Activated CD4-positive, alpha-beta T cell treated with anti-CD3 and anti-CD28 coated beads for 4 hours (primary cell): ENCODE results near the gene UVRAG.

ENCODE experiments used
- DNase-seq, 2 donors: peaks; one replicate each; pipeline ENCODE4 v3.0.0-alpha.2; 2020

Gene UVRAG

DNA sequence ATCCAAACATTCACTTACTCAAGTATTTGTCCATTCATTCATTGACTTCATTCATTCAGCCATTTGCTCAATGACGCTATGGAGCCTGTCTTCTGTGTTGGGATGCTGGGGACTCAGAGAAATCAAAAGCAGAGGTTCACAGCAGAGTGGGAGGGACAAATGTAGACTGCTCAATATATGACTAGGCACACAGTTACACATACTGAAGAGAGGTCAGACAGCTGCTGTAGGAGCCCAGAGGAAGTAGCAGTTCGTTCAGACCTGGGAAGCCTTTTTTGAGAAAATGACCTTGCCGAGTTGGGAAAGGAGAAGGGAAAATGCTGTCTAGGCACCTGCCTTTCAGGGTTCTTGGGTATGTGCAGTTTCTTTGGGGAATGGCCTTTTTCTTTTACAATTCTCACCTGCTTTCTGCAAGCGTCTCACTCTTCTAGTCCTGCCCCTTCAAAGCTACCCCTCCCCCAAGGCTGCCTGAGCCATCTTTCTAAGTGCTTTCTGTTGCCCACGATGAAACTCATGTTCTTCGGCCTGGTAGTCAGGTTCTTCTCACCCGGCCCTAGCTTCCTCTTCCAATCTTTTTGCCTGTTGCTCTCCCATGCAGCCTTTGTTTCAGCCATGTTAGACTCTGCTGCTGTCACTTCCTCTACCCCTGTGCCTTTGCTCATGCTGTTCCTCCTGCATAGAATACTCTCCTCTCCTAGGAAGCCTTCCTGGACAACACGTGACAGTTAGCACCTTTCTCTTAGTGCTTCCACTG, 4.2 kb upstream of the UVRAG start:
- DNase-seq = no peak

DNA sequence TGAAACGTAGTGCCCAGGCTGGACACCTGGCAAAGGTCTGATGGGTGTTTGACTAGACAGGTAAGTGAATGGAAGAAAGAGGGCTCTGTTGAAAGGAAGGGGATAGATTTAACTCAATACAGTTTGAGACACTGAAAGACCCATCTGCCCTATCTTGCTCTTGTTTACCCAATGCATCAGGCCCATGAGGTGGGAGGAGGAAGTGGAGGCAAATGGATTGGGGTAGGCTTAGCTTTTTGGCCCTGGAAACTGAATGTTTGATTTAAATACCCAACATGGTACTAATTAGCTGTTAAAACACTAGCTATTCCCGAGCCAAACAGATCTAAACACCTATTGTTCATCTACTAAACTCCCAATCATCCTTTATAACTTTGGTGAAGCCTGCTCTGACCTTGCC, 3.5 kb upstream of the UVRAG start:
- DNase-seq = no peak

DNA sequence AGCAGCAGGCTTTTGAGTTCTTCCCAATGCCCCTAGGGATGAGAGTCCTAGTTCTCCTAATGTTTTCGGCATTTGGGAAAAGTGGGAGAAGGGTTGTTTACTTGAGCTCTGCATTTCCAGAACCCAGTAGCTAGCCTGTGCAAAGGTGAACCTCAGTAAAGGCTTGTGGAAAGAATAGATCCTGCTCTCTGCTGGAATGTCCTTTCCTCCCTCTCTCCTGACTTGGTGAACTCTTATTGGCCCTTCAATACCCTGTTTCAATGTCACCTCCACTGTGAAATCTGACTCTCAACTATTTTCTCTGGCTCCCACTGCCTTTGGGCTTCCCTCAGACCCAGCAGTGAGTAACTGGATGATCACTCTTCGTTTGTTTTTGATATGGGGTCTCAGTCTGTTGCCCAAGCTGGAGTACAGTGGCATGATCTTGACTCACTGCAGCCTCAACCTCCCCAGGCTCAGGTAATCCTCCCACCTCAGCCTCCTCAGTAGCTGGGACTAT, 2.4 kb upstream of the UVRAG start:
- no peak for DNase-seq

DNA sequence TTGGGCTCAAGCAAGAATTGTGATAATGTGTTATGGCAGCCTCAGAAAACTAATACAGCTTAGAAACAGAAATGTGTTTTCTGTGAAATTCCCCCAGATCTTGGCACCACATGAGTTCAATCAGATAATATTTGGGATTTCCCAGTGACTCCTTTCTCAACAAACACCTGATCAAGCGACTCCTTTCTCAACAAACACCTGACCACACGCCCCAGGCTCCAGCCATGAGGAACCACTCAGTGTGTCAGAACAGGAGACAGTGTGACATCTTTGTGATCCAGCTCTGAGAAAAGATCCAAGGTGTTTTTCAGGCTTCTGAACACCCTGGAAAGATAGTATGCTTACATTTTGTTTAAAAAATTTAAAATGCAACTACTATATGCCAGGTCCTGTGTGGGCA, 1.9 kb upstream of the UVRAG start:
- no peak for DNase-seq

- DNase-seq = no peak
Measured at GRCh38 chr11:75813622-75814039, 1.4 kb upstream of the UVRAG start.

DNA sequence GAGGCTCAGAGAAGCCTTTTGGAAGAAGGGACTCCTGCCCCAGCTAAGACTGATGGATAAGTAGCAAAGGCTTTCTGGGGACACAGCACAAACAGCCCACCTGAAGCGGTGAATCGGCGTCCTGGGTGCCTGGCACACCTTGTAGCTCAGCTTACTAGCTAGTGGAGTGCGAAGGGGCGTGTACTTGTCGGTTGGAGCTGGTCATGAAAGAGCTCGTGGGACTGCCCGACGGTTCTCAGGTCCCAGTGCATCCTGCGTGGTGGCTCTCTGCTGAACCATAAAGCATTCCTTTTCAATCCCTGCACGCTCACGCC, 690 bp upstream of the UVRAG start:
- DNase-seq = no peak

DNA sequence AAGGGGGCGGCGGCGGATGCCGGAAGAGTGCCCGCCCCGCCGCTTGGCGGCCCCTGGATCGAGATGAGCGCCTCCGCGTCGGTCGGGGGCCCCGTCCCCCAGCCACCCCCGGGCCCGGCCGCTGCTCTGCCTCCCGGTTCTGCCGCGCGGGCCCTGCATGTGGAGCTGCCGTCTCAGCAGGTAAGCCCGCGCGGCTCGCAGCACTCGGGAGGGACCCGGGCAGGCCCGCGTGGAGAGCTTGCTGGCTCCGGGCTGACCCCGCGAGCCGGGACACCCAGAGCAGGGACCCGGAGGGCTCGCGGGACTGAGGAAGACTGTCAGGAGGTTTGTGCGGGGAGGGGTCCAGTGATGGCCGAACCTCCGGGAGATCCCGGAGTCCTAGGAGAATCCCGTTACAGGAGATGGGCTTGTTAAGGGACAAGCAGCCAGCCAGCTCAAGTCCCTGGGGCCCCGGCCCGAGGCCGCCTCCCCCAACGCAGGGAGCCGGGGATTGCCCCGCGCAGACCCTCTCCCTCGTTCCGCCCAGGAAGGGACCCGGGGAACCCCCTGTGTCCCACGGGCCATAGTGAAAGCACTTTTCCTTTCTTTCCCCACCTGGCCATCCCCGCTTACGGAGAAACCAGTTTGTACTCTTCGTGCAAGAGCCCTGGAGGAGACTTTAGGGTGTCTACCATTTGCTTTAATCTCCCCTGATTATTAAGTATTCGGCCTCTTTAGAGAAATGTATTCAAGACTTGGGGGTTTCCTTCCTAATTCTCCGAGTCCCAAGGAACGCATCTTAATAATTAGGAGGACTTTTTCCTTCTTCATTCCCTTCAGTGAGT, 547 bp downstream of the UVRAG start:
- peak; percentile 19 to 43 for DNase-seq

DNA sequence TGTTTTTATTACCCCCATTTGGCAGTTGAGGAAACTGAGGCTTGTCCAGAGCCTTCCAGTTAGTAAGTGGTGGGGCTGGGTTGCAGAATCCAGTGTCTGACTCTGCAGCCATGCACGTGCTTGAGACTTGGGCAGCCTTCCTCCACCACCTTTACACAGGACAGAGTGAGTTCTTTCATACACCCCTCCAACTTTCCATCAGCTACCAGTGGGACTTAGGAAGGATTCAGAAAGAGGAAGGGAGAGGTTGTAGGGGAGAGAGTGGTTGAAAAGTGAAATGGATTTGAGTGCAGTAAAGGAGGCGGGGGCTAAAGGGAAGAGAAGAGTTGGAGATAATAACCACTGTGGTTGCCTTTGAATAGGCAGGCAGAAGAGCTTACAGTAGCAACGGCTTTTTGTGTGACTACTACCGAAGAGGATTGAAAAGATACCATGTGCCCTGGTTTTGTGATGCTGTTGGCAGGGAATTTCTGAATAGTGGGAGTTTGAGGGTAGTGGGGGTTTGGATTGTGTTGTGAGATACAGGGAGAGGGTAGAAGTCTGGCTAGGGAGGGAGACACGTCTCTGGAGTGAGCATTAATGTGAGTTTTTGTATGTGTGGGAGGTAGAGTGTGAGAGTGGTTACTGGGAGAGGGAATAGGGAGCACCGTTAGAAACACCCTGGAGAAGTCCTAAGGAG, 1.7 kb downstream of the UVRAG start:
- DNase-seq = no peak

GRCh38 chr11:75820645-75821044, 5.6 kb downstream of the UVRAG start:
- no peak for DNase-seq

DNA sequence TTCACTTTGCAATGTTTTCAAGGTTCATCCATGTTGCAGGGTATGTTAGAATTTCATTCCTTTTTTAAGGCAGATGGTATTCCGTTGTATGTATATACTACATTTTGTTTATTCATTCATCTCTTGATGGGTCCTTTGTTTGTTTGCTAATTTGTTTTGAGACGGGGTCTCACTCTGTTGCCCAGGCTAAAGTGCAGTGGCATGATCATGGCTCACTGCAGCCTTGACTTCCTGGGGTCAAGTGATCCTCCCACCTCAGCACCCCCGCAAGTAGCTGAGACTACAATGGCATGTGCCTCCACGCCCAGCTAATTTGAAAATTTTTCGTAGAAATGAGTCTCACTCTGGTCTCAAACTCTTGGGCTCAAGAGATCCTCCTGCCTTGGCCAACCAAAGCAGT, 6.2 kb downstream of the UVRAG start:
- no peak for DNase-seq

DNA sequence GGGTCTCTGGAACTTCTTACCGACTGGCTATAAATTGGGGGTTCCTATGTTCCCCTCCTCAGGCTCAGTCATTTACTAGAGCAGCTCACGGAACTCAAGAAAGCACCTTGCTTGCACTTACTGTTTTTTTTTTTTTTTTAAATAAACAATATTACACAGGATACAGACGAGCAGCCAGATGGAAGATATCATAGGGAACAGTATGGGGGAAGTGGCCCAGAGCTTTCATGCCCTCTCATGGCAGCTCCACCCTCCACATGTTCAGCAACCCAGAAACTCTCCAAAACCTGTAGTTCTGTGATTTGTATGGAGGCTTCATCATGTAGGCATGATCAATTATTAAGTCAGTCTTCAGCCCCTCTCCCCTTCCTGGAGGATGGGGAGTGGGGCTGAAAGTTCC, 7.5 kb downstream of the UVRAG start:
- DNase-seq = no peak

DNA sequence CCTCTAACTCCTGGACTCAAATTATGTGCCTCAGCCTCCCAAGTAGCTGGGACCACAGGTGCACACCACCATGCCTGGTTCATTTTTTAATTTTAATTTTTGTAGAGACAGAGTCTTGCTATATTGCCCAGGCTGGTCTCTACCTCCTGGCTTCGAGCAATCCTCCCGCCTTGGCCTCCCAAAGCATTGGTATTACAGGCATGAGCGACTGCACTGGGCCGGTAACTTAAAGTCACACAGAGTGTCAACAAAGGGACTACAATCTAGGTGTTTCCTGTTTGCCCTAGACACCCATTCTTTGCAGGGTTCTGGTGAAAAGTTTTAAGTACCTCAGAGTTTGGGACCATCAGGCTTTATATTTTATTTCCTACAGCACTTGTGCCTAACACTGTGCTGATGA, 8.4 kb downstream of the UVRAG start:
- DNase-seq = no peak

GRCh38 chr11:75823946-75824345, 8.9 kb downstream of the UVRAG start:
- DNase-seq = no peak

GRCh38 chr11:75826461-75827230, 11.6 kb downstream of the UVRAG start:
- no peak for DNase-seq

DNA sequence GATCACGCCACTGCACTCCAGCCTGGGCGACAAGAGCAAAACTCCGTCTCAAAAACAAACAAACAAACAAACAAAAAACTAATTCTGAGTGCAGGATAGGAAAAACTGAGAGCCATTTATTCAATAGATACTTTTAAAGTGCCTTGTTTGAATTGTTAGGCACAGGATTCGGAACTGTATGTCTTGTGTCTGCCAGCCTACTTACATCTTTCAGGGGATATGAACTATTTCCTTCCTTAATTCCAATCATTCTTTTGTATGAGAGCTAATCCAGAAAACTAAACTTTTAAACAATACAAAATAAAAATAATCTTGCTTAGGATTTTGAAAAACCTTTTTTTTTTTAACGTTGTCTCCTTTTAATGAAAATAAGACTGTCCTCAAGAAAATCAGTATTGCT, 12.6 kb downstream of the UVRAG start:
- no peak for DNase-seq

DNA sequence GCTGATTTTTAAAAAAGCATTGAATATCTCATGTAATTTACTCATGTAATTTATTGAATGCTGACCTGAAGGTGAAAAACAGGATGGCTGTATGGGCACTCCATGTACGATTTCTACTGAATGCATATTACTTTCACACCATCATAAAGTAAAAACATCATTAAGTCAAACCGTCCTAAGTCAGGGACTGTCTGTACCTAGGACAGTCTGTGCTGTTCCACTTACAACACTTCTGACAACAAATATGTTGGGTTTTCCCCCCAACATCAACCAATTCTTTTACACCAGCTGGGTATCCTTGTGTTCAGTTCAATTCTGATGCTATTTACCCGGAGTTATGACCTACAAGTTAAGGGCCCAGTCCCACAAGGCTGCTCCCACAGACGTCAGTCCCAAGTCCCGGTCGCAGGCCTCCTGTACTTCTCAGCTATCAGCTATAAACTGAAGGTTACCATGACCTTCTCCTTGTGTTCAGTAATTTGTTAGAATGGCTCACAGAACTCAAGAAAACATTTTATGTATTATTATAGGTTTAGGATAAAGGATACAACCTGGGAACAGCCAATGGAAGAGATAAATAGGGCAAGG, 17.0 kb downstream of the UVRAG start:
- DNase-seq = no peak

- no peak for DNase-seq
Measured at GRCh38 chr11:75834728-75835127, 19.7 kb downstream of the UVRAG start.

GRCh38 chr11:75836417-75836816, 21.4 kb downstream of the UVRAG start:
- DNase-seq = no peak

GRCh38 chr11:75839851-75840250, 24.8 kb downstream of the UVRAG start:
- no peak for DNase-seq

DNA sequence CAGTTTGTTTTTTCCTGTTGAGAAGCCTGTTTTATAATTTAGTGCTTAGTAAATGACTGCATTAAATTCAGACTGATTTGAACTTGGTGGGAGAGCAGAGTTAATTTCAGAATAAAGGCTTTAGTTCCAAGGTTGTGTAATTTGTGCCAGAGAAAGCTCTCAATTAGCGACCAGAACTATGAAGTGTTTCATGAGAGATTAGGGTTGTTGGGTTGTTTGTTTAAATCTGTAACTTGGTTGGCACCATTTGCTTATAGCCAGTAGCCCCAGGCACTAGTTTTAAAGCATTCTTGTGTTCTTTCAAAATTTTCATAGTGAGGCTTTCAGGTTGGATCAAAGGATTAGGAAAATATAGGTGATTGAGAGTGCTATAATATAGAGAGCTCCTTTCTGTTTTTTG, 25.5 kb downstream of the UVRAG start:
- DNase-seq = no peak

- no peak for DNase-seq
Measured at GRCh38 chr11:75841739-75842138, 26.7 kb downstream of the UVRAG start.

DNA sequence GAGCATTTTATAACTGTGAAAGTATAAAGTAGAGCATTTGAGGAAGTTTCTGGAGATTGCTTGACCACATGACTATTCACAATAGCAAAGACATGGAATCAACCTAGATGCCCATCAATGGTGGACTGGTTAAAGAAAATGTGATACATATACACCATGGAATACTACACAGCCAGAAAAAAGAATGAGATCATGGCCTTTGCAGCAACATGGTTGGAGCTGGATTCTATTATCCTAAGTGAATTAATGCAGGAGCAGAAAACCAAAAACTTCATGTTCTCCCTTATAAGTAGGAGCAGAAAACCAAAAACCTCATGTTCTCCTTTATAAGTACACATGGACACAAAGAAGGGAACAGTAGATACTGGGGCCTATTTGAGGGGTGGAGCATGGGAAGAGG, 30.3 kb downstream of the UVRAG start:
- no peak for DNase-seq

GRCh38 chr11:75849894-75850293, 34.9 kb downstream of the UVRAG start:
- no peak for DNase-seq
